DLD1 (cell line): ENCODE results near the gene ANGEL2.

Experiments
- in situ Hi-C: cut with HindIII; loops from 2 replicates; pipeline ENCODE4 v1.10.0; 2017; ENCODE audit warnings: low sequenced_read_pairs

The ANGEL2 gene

GRCh38 chr1:213020016-213020415 is 4.3 kb upstream of the ANGEL2 start:
- in situ Hi-C loops: no loop called here

GRCh38 chr1:213019450-213019849 is 3.8 kb upstream of the ANGEL2 start:
- in situ Hi-C loops: no loop called here

GRCh38 chr1:213017447-213018273 is 2.0 kb upstream of the ANGEL2 start:
- in situ Hi-C loops: no loop called here

GRCh38 chr1:213014642-213015041 is 1.0 kb downstream of the ANGEL2 start:
- in situ Hi-C loops: no loop called here

- in situ Hi-C loops: no loop called here
Measured at GRCh38 chr1:213008564-213008963, 7.1 kb downstream of the ANGEL2 start.

- in situ Hi-C loops: no loop called here
Measured at GRCh38 chr1:213003256-213003655, 12.4 kb downstream of the ANGEL2 start.

GRCh38 chr1:212994926-212995325 is 20.7 kb downstream of the ANGEL2 start:
- in situ Hi-C loops: loop anchor here (25.0 kb wide), 1 partner anchor 333 kb away; no protein-coding TSS in a partner anchor

GRCh38 chr1:212993960-212994359 is 21.7 kb downstream of the ANGEL2 start:
- in situ Hi-C loops: loop anchor here (25.0 kb wide), 1 partner anchor 332 kb away; no protein-coding TSS in a partner anchor

GRCh38 chr1:212990276-212990675 is 25.4 kb downstream of the ANGEL2 start:
- in situ Hi-C loops: loop anchor here (25.0 kb wide), 1 partner anchor 328 kb away; no protein-coding TSS in a partner anchor

- in situ Hi-C loops: loop anchor here (25.0 kb wide), 1 partner anchor 326 kb away; no protein-coding TSS in a partner anchor
Measured at GRCh38 chr1:212987702-212988322, 27.9 kb downstream of the ANGEL2 start.

- in situ Hi-C loops: loop anchor here (25.0 kb wide), 1 partner anchor 324 kb away; no protein-coding TSS in a partner anchor
Measured at GRCh38 chr1:212986551-212986950, 29.1 kb downstream of the ANGEL2 start.

GRCh38 chr1:212984522-212985291 is 31.0 kb downstream of the ANGEL2 start:
- in situ Hi-C loops: loop anchor here (25.0 kb wide), 1 partner anchor 322 kb away; no protein-coding TSS in a partner anchor

- in situ Hi-C loops: loop anchor here (25.0 kb wide), 1 partner anchor 321 kb away; no protein-coding TSS in a partner anchor
Measured at GRCh38 chr1:212983482-212983881, 32.2 kb downstream of the ANGEL2 start.

- in situ Hi-C loops: loop anchor here (25.0 kb wide), 1 partner anchor 320 kb away; no protein-coding TSS in a partner anchor
Measured at GRCh38 chr1:212982430-212983152, 33.1 kb downstream of the ANGEL2 start.

- in situ Hi-C loops: loop anchor here (25.0 kb wide), 1 partner anchor 319 kb away; no protein-coding TSS in a partner anchor
Measured at GRCh38 chr1:212981571-212982328, 33.9 kb downstream of the ANGEL2 start.

GRCh38 chr1:212981025-212981495 is 34.6 kb downstream of the ANGEL2 start:
- in situ Hi-C loops: loop anchor here (25.0 kb wide), 1 partner anchor 319 kb away; no protein-coding TSS in a partner anchor

- in situ Hi-C loops: loop anchor here (25.0 kb wide), 1 partner anchor 318 kb away; no protein-coding TSS in a partner anchor
Measured at GRCh38 chr1:212980123-212980785, 35.4 kb downstream of the ANGEL2 start.

GRCh38 chr1:212979340-212980122 is 36.1 kb downstream of the ANGEL2 start:
- in situ Hi-C loops: loop anchor here (25.0 kb wide), 1 partner anchor 317 kb away; no protein-coding TSS in a partner anchor
